K562 (cell line): Measurements from ENCODE around the gene ADAMTSL2. TPM values are rescaled to one million over a fixed set of nuclear protein-coding genes. Genes with fewer than 3 reads are reported as not detected.

Experiments used
- ATAC-seq: fragments of 200-7000 bp; cut with Tn5 transposase; 3 replicates; pipeline ENCODE4 v1.9.1; 2020; ENCODE audit warnings: moderate library complexity
- BruUV-seq: library from RNA; stranded (reverse); fragments of 400-500 nt; replicated peaks from 2 replicates; lab custom pipeline; 2021; lab: Mats Ljungman, UMichigan
- CTCF ChIA-PET: fragments of 300-600 bp; formaldehyde crosslinking; extraction: SDS; loops from one replicate; lab custom pipeline; 2021; ENCODE audit warnings: low intra/inter-chr PET ratio; lab: Yijun Ruan, JAX
- POLR2A ChIA-PET: fragments of 300-600, 350-650 bp; sonication (Branson Sonifier 250); formaldehyde crosslinking; extraction: SDS; loops from one replicate; lab custom pipeline; 2021; ENCODE audit warnings: antibody characterized with exemption, inconsistent platforms; lab: Yijun Ruan, JAX
- DNase-seq, 4 experiments: peaks; one replicate each; pipeline versions ENCODE4 v3.0.0 to v3.0.0-alpha.2; 2011 to 2018; ENCODE audit warnings: low spot score in 3 of 4, mixed read lengths in 3 of 4; ENCODE audit errors: extremely low read depth in 1 of 4
- FAIRE-seq: peaks from 2 replicates; lab custom pipeline; 2011; peaks lifted over from hg19 to GRCh38; lab: Jason Lieb, UNC
- H2AFZ ChIP-seq: 2 replicates; pipeline ENCODE4 v1.6.0; 2011; ENCODE audit warnings: low read depth, low read length, control low read depth, inconsistent platforms
- H3K27ac ChIP-seq: fragments of 200-600 bp; 3 replicates; pipeline ENCODE4 v1.8.0; 2011; ENCODE audit warnings: low read depth, mild to moderate bottlenecking, control low read depth, inconsistent platforms, low read length, moderate library complexity, mixed read lengths; ENCODE audit errors: extremely low read depth
- H3K27me3 ChIP-seq, 2 experiments: fragments of 300-600 bp in 1 of 2; 2 replicates in 1 of 2; 3 replicates in 1 of 2; pipeline versions ENCODE4 v1.6.0 to v1.8.0; 2011; ENCODE audit warnings: inconsistent platforms in 2 of 2, low read length in 2 of 2, mild to moderate bottlenecking in 1 of 2, mixed read lengths in 1 of 2, moderate library complexity in 1 of 2; ENCODE audit not compliant: control insufficient read depth in 2 of 2, insufficient read depth in 2 of 2
- H3K36me3 ChIP-seq: fragments of 300-600 bp; 3 replicates; pipeline ENCODE4 v1.8.0; 2011; ENCODE audit warnings: mild to moderate bottlenecking, low read length, inconsistent platforms; ENCODE audit not compliant: control insufficient read depth, insufficient read depth
- H3K4me1 ChIP-seq, 2 experiments: fragments of 200-600 bp in 1 of 2; replicated peaks in 1 of 2; 2 replicates in 1 of 2; 3 replicates in 1 of 2; pipeline versions ENCODE4 v1.5.1 to v1.8.0; 2011; ENCODE audit warnings: inconsistent platforms in 2 of 2, low read length in 2 of 2, mild to moderate bottlenecking in 1 of 2, mixed read lengths in 1 of 2, moderate library complexity in 1 of 2; ENCODE audit not compliant: control insufficient read depth in 2 of 2, insufficient read depth in 2 of 2
- H3K4me2 ChIP-seq: 2 replicates; pipeline ENCODE4 v1.6.1; 2011; ENCODE audit warnings: low read length, control low read depth, inconsistent platforms, mixed read lengths; ENCODE audit not compliant: insufficient read depth
- H3K4me3 ChIP-seq: fragments of 200-600 bp; sonication (generic), shearing (Covaris generic); 2 replicates; pipeline ENCODE4 v1.5.1; 2016; ENCODE audit warnings: control low read depth, inconsistent platforms
- H3K79me2 ChIP-seq: fragments of 200-600 bp; 3 replicates; pipeline ENCODE4 v1.8.0; 2011; ENCODE audit warnings: low read length, inconsistent platforms; ENCODE audit not compliant: control insufficient read depth, insufficient read depth
- H3K9ac ChIP-seq, 2 experiments: 2 replicates each; pipeline versions ENCODE4 v1.6.0 to v1.6.1; 2011; ENCODE audit warnings: low read depth in 2 of 2, low read length in 2 of 2, control low read depth in 1 of 2, inconsistent platforms in 1 of 2, mild to moderate bottlenecking in 1 of 2, mixed read lengths in 1 of 2; ENCODE audit not compliant: insufficient read depth in 1 of 2
- H3K9me1 ChIP-seq: one replicate; pipeline ENCODE4 v1.6.0; 2011; ENCODE audit warnings: inconsistent platforms, mild to moderate bottlenecking, low read length, moderate library complexity; ENCODE audit not compliant: control insufficient read depth, insufficient read depth
- H3K9me3 ChIP-seq: replicated peaks from 2 replicates; pipeline ENCODE4 v1.5.1; 2011; ENCODE audit warnings: low read depth, low read length, inconsistent platforms; ENCODE audit not compliant: control insufficient read depth, insufficient read depth
- H4K20me1 ChIP-seq: replicated peaks from 2 replicates; pipeline ENCODE4 v1.6.1; 2011; ENCODE audit warnings: low read length, inconsistent platforms, mixed read lengths; ENCODE audit not compliant: control insufficient read depth, insufficient read depth
- FOXA3 ChIP-seq, 2 experiments: fragments of 450-650 bp in 1 of 2; sonication (generic) in 1 of 2; formaldehyde crosslinking; IDR thresholded peaks in 1 of 2; conservative IDR thresholded peaks in 1 of 2; 2 replicates each; pipeline versions ENCODE4 v1.4.0 to v1.8.0; 2020 to 2022; ENCODE audit warnings: mild to moderate bottlenecking in 2 of 2, missing genetic modification reagents in 1 of 2
- FOXO4 ChIP-seq: fragments of 450-650 bp; formaldehyde crosslinking; IDR thresholded peaks from 2 replicates; pipeline ENCODE4 v1.4.0; 2020; ENCODE audit warnings: mild to moderate bottlenecking, moderate library complexity
- MBD2 ChIP-seq: sonication (generic); IDR thresholded peaks from 2 replicates; pipeline ENCODE4 v1.6.1; 2016; ENCODE audit warnings: low read depth, borderline replicate concordance
- PHF21A ChIP-seq: fragments of 450-650 bp; IDR thresholded peaks from 2 replicates; pipeline ENCODE4 v1.6.1; 2017; ENCODE audit warnings: low read depth, borderline replicate concordance
- RUNX1 ChIP-seq: sonication (generic); IDR thresholded peaks from 2 replicates; pipeline ENCODE4 v1.6.1; 2016; ENCODE audit warnings: antibody characterized with exemption, low read depth
- SNRNP70 ChIP-seq: fragments of 200-400 bp; formaldehyde crosslinking; optimal IDR thresholded peaks from 2 replicates; pipeline ENCODE3; 2017; ENCODE audit warnings: low read depth, low read length
- TAF7 ChIP-seq: fragments of 450-650 bp; IDR thresholded peaks from 2 replicates; pipeline ENCODE4 v1.6.1; 2016; ENCODE audit warnings: missing genetic modification characterization, missing compliant biosample characterization
- TSHZ1 ChIP-seq: fragments of 250-450 bp; sonication (Bioruptor Pico); IDR thresholded peaks from 2 replicates; pipeline ENCODE4 v1.4.0; 2020; ENCODE audit warnings: mild to moderate bottlenecking, moderate library complexity
- ZNF184 ChIP-seq: sonication (generic); formaldehyde crosslinking; IDR thresholded peaks from 2 replicates; pipeline ENCODE4 v1.5.0; 2020; ENCODE audit warnings: missing genetic modification reagents
- ZNF217 ChIP-seq: sonication (generic); formaldehyde crosslinking; IDR thresholded peaks from 2 replicates; pipeline ENCODE4 v1.8.0; 2022; ENCODE audit warnings: mild to moderate bottlenecking, missing genetic modification reagents
- WGBS: fragments of 100-300 bp; shearing (Covaris generic); methylation state at CpG from one replicate; pipeline ENCODE4 v1.1.6; 2016; ENCODE audit warnings: low coverage, mixed read lengths; ENCODE audit not compliant: insufficient coverage; ENCODE audit errors: missing lambda C conversion rate; 5-methylcytosine and 5-hydroxymethylcytosine counted together
- in situ Hi-C: fragments of 300-500 bp; cut with MboI; formaldehyde crosslinking; loops from 4 replicates; pipeline ENCODE4 v1.15.0; 2018; ENCODE audit warnings: inconsistent platforms, mixed read lengths
- intact Hi-C: fragments of 100-400 bp; cut with micrococcal nuclease; formaldehyde crosslinking; loops from 2 replicates; pipeline ENCODE4 v1.14.2; 2022
- polyA plus RNA-seq, 8 experiments: library from polyadenylated mRNA; depleted of rRNA in 4 of 8; stranded (reverse) in 5 of 8; unstranded in 3 of 8; fragments of >200 nt; fragmentation: Nextera tagmentation in 2 of 8; fragmentation: Illumina TruSeq in 1 of 8; extraction: Ambion mirVana in 2 of 8; extraction: Trizol in 1 of 8; gene quantifications; 2 replicates each; pipeline versions ENCODE4 v1.2.1 to v1.2.3, GENCODE V29; 2011 to 2014; ENCODE audit warnings: inconsistent platforms in 1 of 8, missing spikeins in 1 of 8
- total RNA-seq, 7 experiments: library from RNA; depleted of rRNA in 6 of 7; stranded (reverse); fragments of >200 nt in 6 of 7; fragmentation: Illumina TruSeq in 2 of 7; extraction: Trizol in 2 of 7; gene quantifications; 2 replicates each; pipeline versions ENCODE4 v1.2.1 to v1.2.3, GENCODE V29; 2011 to 2021; ENCODE audit warnings: low replicate concordance in 1 of 7
- TF ChIP-seq, protein P1 (sequence below): IDR thresholded peaks from 2 replicates; pipeline ENCODE4 v1.6.1; 2012; ENCODE audit warnings: low read depth, low read length, improper control_type of control experiment, borderline replicate concordance

ADAMTSL2 gene
- total and polyA plus RNA-seq, 9 of the 15 experiments (the other 6 are each of a cell fraction or from before 2014, with no cell fraction given), result 0.04 TPM; not detected in 8

DNA sequence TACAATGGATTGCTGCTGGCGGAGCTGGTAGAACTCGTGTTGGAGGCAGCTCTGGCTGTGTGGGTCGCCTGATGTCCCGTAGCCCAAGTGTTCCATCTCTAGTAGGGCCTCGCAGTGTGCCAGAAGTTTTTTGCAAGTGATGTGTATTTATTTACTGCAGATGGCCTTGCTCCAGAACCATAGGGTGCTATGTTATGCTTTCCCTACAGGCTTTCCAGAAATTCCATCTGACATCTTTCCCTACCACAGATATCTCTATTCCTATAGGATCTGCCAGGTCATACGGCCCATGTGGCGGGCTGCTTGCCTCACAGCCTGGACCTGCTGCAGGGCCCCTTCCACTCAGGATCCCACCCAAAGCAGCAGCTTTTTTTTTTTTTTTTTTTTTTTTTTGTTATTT, 16.9 kb downstream of the ADAMTSL2 start:
- H3K4me1 ChIP-seq, result peaks cover 0 to 1% of the 10 kb centered on the region in 2 experiments; a peak in 2 of 5 replicates
- no peak overlapping the region for H3K27ac ChIP-seq
- H4K20me1 ChIP-seq, result no peaks in the 10 kb centered on the region; the same call in none of the 2 replicates
- ChIA-PET CTCF (no interaction called here), POLR2A (interaction anchor here (0.7 to 1.5 kb wide), 2 partner anchors 8 to 482 kb away, joined by 3 read pairs; no protein-coding TSS in a partner anchor)
- intact Hi-C loops (no loop called here), in situ Hi-C loops (no loop called here)
- no peak for TF ChIP-seq FOXA3 (CRISPR knock-in tag; conservative IDR thresholded peaks at IDR 0.05 in 1 of 2, IDR thresholded peaks at IDR 0.05 in 1 of 2)
- no peak for TF ChIP-seq PHF21A
- TF ChIP-seq, protein P1, sequence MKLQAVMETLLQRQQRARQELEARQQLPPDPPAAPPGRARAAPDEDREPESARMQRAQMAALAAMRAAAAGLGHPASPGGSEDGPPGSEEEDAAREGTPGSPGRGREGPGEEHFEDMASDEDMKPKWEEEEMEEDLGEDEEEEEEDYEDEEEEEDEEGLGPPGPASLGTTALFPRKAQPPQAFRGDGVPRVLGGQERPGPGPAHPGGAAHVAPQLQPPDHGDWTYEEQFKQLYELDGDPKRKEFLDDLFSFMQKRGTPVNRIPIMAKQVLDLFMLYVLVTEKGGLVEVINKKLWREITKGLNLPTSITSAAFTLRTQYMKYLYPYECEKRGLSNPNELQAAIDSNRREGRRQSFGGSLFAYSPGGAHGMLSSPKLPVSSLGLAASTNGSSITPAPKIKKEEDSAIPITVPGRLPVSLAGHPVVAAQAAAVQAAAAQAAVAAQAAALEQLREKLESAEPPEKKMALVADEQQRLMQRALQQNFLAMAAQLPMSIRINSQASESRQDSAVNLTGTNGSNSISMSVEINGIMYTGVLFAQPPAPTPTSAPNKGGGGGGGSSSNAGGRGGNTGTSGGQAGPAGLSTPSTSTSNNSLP, result no peak
- TF ChIP-seq TAF7 (tag), result no peak
- TF ChIP-seq TSHZ1 (CRISPR knock-in tag), result no peak
- no peak for TF ChIP-seq RUNX1
- no peak for TF ChIP-seq FOXO4
- TF ChIP-seq ZNF217, result no peak
- no peak for TF ChIP-seq SNRNP70
- TF ChIP-seq MBD2, result no peak
- TF ChIP-seq ZNF184, result no peak
- FAIRE-seq (no peak), ATAC-seq (no peak), DNase-seq (no peak)
- H3K4me3 ChIP-seq, result no peak overlapping the region
- WGBS, result 3% methylated on average over 7 of the region's 7 CpGs
- H3K79me2 ChIP-seq, result no peaks in the 10 kb centered on the region
- no TSS peak for BruUV-seq
- H3K9ac ChIP-seq, result no peak overlapping the region
- no peak overlapping the region for H3K4me2 ChIP-seq
- H3K36me3 ChIP-seq, result no peaks in the 10 kb centered on the region
- peaks cover 8 to 68% of the 10 kb centered on the region in 2 experiments; a peak in 4 of 5 replicates for H3K27me3 ChIP-seq
- H3K9me3 ChIP-seq, result no peaks in the 10 kb centered on the region
- no peak overlapping the region for H2AFZ ChIP-seq
- no peaks in the 10 kb centered on the region for H3K9me1 ChIP-seq
